GM12878 (cell line): ENCODE results near the gene BIVM. TPM values are rescaled to one million over a fixed set of nuclear protein-coding genes. Genes with fewer than 3 reads are reported as not detected.

Experiments
- ATF3 ChIP-seq: IDR thresholded peaks from 2 replicates; pipeline ENCODE4 v1.6.1; 2011; ENCODE audit warnings: low read depth, mild to moderate bottlenecking, low read length, moderate library complexity, borderline replicate concordance; ENCODE audit errors: extremely low read depth
- BCL11A ChIP-seq: IDR thresholded peaks from 2 replicates; pipeline ENCODE4 v1.6.1; 2011; ENCODE audit warnings: low read depth, low read length
- BHLHE40 ChIP-seq, 2 experiments: fragments of 450-650 bp in 1 of 2; IDR thresholded peaks; 2 replicates each; pipeline ENCODE4 v1.6.1; 2011 to 2017; ENCODE audit warnings: low read depth in 2 of 2, borderline replicate concordance in 1 of 2, improper control_type of control experiment in 1 of 2, low read length in 1 of 2, mild to moderate bottlenecking in 1 of 2
- BRCA1 ChIP-seq: IDR thresholded peaks from 2 replicates; pipeline ENCODE4 v1.6.1; 2011; ENCODE audit warnings: low read depth, low read length, improper control_type of control experiment
- CBFB ChIP-seq: IDR thresholded peaks from 2 replicates; pipeline ENCODE4 v1.6.1; 2016; ENCODE audit warnings: antibody characterized with exemption, low read depth
- CREM ChIP-seq: IDR thresholded peaks from 2 replicates; pipeline ENCODE4 v1.6.1; 2014; ENCODE audit warnings: antibody characterized with exemption, low read depth
- DPF2 ChIP-seq: fragments of 450-650 bp; IDR thresholded peaks from 2 replicates; pipeline ENCODE4 v1.6.1; 2017; ENCODE audit warnings: mild to moderate bottlenecking
- E2F4 ChIP-seq: IDR thresholded peaks from 2 replicates; pipeline ENCODE4 v1.6.1; 2012; ENCODE audit warnings: low read depth, low read length, improper control_type of control experiment
- E2F8 ChIP-seq: fragments of 450-650 bp; IDR thresholded peaks from 2 replicates; pipeline ENCODE4 v1.6.1; 2018; ENCODE audit warnings: mild to moderate bottlenecking, low read depth, moderate library complexity; ENCODE audit not compliant: partially characterized antibody
- ETV6 ChIP-seq, 2 experiments: fragments of 450-650 bp in 1 of 2; IDR thresholded peaks in 1 of 2; conservative IDR thresholded peaks in 1 of 2; 2 replicates each; pipeline ENCODE4 v1.6.1; 2014; ENCODE audit warnings: antibody characterized with exemption in 1 of 2, borderline replicate concordance in 1 of 2, low read depth in 1 of 2, mild to moderate bottlenecking in 1 of 2, moderate library complexity in 1 of 2
- HDAC6 ChIP-seq: fragments of 200-600 bp; sonication (generic); IDR thresholded peaks from one replicate; pipeline ENCODE4 v1.8.0; 2017; ENCODE audit warnings: antibody characterized with exemption; ENCODE audit not compliant: unreplicated experiment
- HSF1 ChIP-seq: fragments of 150-350 bp; IDR thresholded peaks from 2 replicates; pipeline ENCODE4 v1.6.1; 2014; ENCODE audit warnings: mild to moderate bottlenecking, low read depth, low read length
- IKZF2 ChIP-seq, 2 experiments: fragments of 450-650 bp; IDR thresholded peaks; 2 replicates each; pipeline ENCODE4 v1.6.1; 2017; ENCODE audit warnings: mild to moderate bottlenecking in 2 of 2, moderate library complexity in 2 of 2
- MEF2A ChIP-seq: IDR thresholded peaks from 2 replicates; pipeline ENCODE4 v1.6.1; 2011; ENCODE audit warnings: low read depth, mild to moderate bottlenecking, low read length, moderate library complexity; ENCODE audit not compliant: insufficient read depth
- MTA2 ChIP-seq: fragments of 450-650 bp; IDR thresholded peaks from 2 replicates; pipeline ENCODE4 v1.6.1; 2016; ENCODE audit warnings: low read depth, mild to moderate bottlenecking, moderate library complexity
- MTA3 ChIP-seq: IDR thresholded peaks from 2 replicates; pipeline ENCODE4 v1.6.1; 2012; ENCODE audit warnings: low read length, inconsistent platforms, borderline replicate concordance
- NFIC ChIP-seq: IDR thresholded peaks from 2 replicates; pipeline ENCODE4 v1.6.1; 2012; ENCODE audit warnings: low read depth, mild to moderate bottlenecking, inconsistent platforms, low read length, moderate library complexity
- NR2C1 ChIP-seq: fragments of 450-650 bp; IDR thresholded peaks from 2 replicates; pipeline ENCODE4 v1.6.1; 2017; ENCODE audit warnings: antibody characterized with exemption, mild to moderate bottlenecking, moderate library complexity
- NR2C2 ChIP-seq: IDR thresholded peaks from 2 replicates; pipeline ENCODE4 v1.6.1; 2011; ENCODE audit warnings: borderline replicate concordance, low read depth; ENCODE audit not compliant: control insufficient read depth, insufficient read length
- POLR2AphosphoS2 ChIP-seq: IDR thresholded peaks from 2 replicates; pipeline ENCODE4 v1.6.1; 2011; ENCODE audit warnings: low read depth, mild to moderate bottlenecking, low read length, improper control_type of control experiment, moderate library complexity
- SMAD1 ChIP-seq: fragments of 450-650 bp; IDR thresholded peaks from 2 replicates; pipeline ENCODE4 v1.6.1; 2018; ENCODE audit warnings: mild to moderate bottlenecking, low read depth; ENCODE audit not compliant: partially characterized antibody
- SMARCA5 ChIP-seq: fragments of 450-650 bp; IDR thresholded peaks from 2 replicates; pipeline ENCODE4 v1.6.1; 2017; ENCODE audit warnings: mild to moderate bottlenecking
- SP1 ChIP-seq: IDR thresholded peaks from one replicate; pipeline ENCODE4 v1.6.1; 2011; ENCODE audit warnings: low read depth, low read length
- STAT1 ChIP-seq: fragments of 450-650 bp; conservative IDR thresholded peaks from 2 replicates; pipeline ENCODE4 v1.6.1; 2014; ENCODE audit warnings: antibody characterized with exemption, mild to moderate bottlenecking
- TCF12 ChIP-seq: IDR thresholded peaks from 2 replicates; pipeline ENCODE4 v1.6.1; 2011; ENCODE audit warnings: low read depth, mild to moderate bottlenecking, low read length
- TCF7 ChIP-seq: IDR thresholded peaks from 2 replicates; pipeline ENCODE4 v1.6.1; 2014; ENCODE audit warnings: antibody characterized with exemption, borderline replicate concordance
- polyA plus RNA-seq, 11 experiments: library from polyadenylated mRNA; depleted of rRNA in 4 of 11; unstranded in 6 of 11; stranded (reverse) in 5 of 11; fragments of >200 nt; fragmentation: Nextera tagmentation in 4 of 11; fragmentation: Illumina TruSeq in 1 of 11; extraction: Ambion mirVana in 4 of 11; extraction: Trizol in 1 of 11; gene quantifications; 1 replicate in 1 of 11; 2 replicates in 10 of 11; pipeline versions ENCODE4 v1.2.1 to v1.2.3, GENCODE V29; 2011 to 2016; ENCODE audit warnings: inconsistent platforms in 2 of 11, missing spikeins in 2 of 11, low read depth in 1 of 11
- total RNA-seq, 4 experiments: library from RNA; depleted of rRNA in 3 of 4; stranded (reverse); fragments of >200 nt in 3 of 4; fragmentation: Illumina TruSeq in 1 of 4; extraction: Trizol in 1 of 4; gene quantifications; 2 replicates each; pipeline versions ENCODE4 v1.2.1 to v1.2.3, GENCODE V29; 2013 to 2021

BIVM gene
- total and polyA plus RNA-seq, 10 of the 15 experiments (the other 5 are each of a cell fraction or from before 2014, with no cell fraction given) = 3.4 to 20.1 (median 14.1) TPM

GRCh38 chr13:102773441-102774213 lies 25.3 kb upstream of the BIVM start, which contains the start of gene TEX30 (continued):
- TF ChIP-seq NFIC (no peak), MTA3 (no peak), MTA2 (no peak), BRCA1 (no peak), TCF12 (peak; percentile 27; the same call in 1 of the 2 replicates), CREM (peak; percentile 39), IKZF2 (IDR thresholded peaks at IDR 0.05) (0 out of 4 replicates have a peak, but pooled peaks of 1 of the 2 experiments have one; percentile 22), ATF3 (no peak), NR2C2 (no peak), NR2C1 (no peak), HSF1 (no peak), BHLHE40 (IDR thresholded peaks at IDR 0.05; ENCODE audit: borderline replicate concordance in 1 of 2, low read depth in 2 of 2, low read length in 1 of 2) (peak in 1 of 2 experiments; percentile 74; a peak in 2 of 4 replicates), TCF7 (no peak), DPF2 (peak; percentile 83), STAT1 (no peak), E2F8 (no peak), SMAD1 (no peak), MEF2A (0 out of 2 replicates have a peak, but pooled peaks have one; percentile 5), E2F4 (peak; percentile 67; the same call in 1 of the 2 replicates), SP1 (peak; percentile 39), HDAC6 (peak; percentile 25), SMARCA5 (peak; percentile 82; the same call in 1 of the 2 replicates), ETV6 (conservative IDR thresholded peaks at IDR 0.05 in 1 of 2, IDR thresholded peaks at IDR 0.05 in 1 of 2; ENCODE audit: borderline replicate concordance in 1 of 2, low read depth in 1 of 2) (no peak), POLR2AphosphoS2 (peak; percentile 96), CBFB (0 out of 2 replicates have a peak, but pooled peaks have one; percentile 25), BCL11A (no peak)
